Esophagus squamous epithelium (tissue), 5 donors: Measurements from ENCODE around the gene MAP3K5. TPM values are rescaled to one million over a fixed set of nuclear protein-coding genes. Genes with fewer than 3 reads are reported as not detected.

Source experiments
- DNase-seq: peaks from one replicate; lab custom pipeline; 2025; lab: John Stamatoyannopoulos, UW
- H3K27ac ChIP-seq, 4 donors: fragments of 200-600 bp; sonication (generic); one replicate each; pipeline ENCODE4 v1.5.1; 2016 to 2019; ENCODE audit warnings: mild to moderate bottlenecking in 1 of 4
- H3K27me3 ChIP-seq, 4 donors: fragments of 200-600 bp; sonication (generic); 1 replicate in 3 of 4; 2 replicates in 1 of 4; pipeline versions ENCODE4 v1.5.1 to v1.6.0; 2017 to 2021; ENCODE audit warnings: antibody characterized with exemption in 1 of 4
- H3K36me3 ChIP-seq, 3 donors: fragments of 200-600 bp; sonication (generic); one replicate each; pipeline ENCODE4 v1.5.1; 2016 to 2019
- H3K4me1 ChIP-seq, 3 donors: fragments of 200-600 bp; sonication (generic); one replicate each; pipeline ENCODE4 v1.5.1; 2017 to 2019
- H3K4me3 ChIP-seq, 4 donors: fragments of 200-600 bp; sonication (generic); 1 replicate in 3 of 4; 2 replicates in 1 of 4; pipeline ENCODE4 v1.5.1; 2016 to 2019; ENCODE audit warnings: mild to moderate bottlenecking in 2 of 4, moderate library complexity in 1 of 4
- H3K9me3 ChIP-seq, 3 donors: fragments of 200-600 bp; sonication (generic); one replicate each; pipeline ENCODE4 v1.5.1; 2016 to 2019
- CTCF ChIP-seq, 6 experiments: fragments of 450-650 bp in 4 of 6; fragments of 200-600 bp in 2 of 6; sonication (generic) in 2 of 6; IDR thresholded peaks; one replicate each; pipeline ENCODE4 v1.5.1; 2016 to 2019; ENCODE audit warnings: antibody characterized with exemption in 6 of 6, mild to moderate bottlenecking in 4 of 6, moderate library complexity in 4 of 6
- POLR2A ChIP-seq, 4 donors: fragments of 450-650 bp; IDR thresholded peaks; one replicate each; pipeline ENCODE4 v1.6.1; 2017; ENCODE audit warnings: antibody characterized with exemption in 4 of 4, mild to moderate bottlenecking in 4 of 4, moderate library complexity in 3 of 4
- WGBS, 2 donors: methylation state at CpG; one replicate each; pipeline ENCODE4 v1.1.5; 2018; 5-methylcytosine and 5-hydroxymethylcytosine counted together
- intact Hi-C: fragments of 100-400 bp; cut with DNase I; formaldehyde crosslinking; loops from one replicate; pipeline ENCODE4 v1.15.0; 2022
- total RNA-seq, 4 donors: library from RNA; depleted of rRNA; stranded (reverse); fragments of >200 nt; gene quantifications; one replicate each; pipeline ENCODE4 v1.1.0, GENCODE V29; 2016
- donor health status: DM: yes; HTN: yes; CAD: no.

Gene MAP3K5
- total RNA-seq, 4 donors from 2014 or later, result 9.2 to 22.9 (median 20.9) TPM

GRCh38 chr6:136524936-136525413 is 267.3 kb downstream of the MAP3K5 start:
- intact Hi-C loops, result no loop called here
- WGBS, 2 donors, result 63 to 65% methylated on average over 2 of the region's 2 CpGs
- Histone ChIP-seq H3K27me3 (no peaks in the 10 kb centered on the region), H3K36me3 (no peaks in the 10 kb centered on the region), H3K4me3 (no peak overlapping the region), H3K9me3 (no peaks in the 10 kb centered on the region), H3K4me1 (peaks cover 0 to 45% (median 11%) of the 10 kb centered on the region in 3 donors), H3K27ac (no peak overlapping the region)
- TF ChIP-seq POLR2A (IDR thresholded peaks at IDR 0.05), result no peak
- no peak for TF ChIP-seq CTCF (IDR thresholded peaks at IDR 0.05)
- DNase-seq, result no peak

- Histone ChIP-seq H3K4me3 (no peak overlapping the region), H3K36me3 (no peaks in the 10 kb centered on the region), H3K9me3 (no peaks in the 10 kb centered on the region), H3K27me3 (no peaks in the 10 kb centered on the region), H3K27ac (no peak overlapping the region), H3K4me1 (peaks cover 0 to 43% (median 11%) of the 10 kb centered on the region in 3 donors)
- 51 to 64% methylated on average over 2 of the region's 2 CpGs for WGBS, 2 donors
- no peak for DNase-seq
- TF ChIP-seq CTCF (IDR thresholded peaks at IDR 0.05), result no peak
- intact Hi-C loops, result no loop called here
These were observed 267.8 kb downstream of the MAP3K5 start for GRCh38 chr6:136524339-136524935.

- WGBS, 2 donors, result 87 to 94% methylated on average over 4 of the region's 4 CpGs
- DNase-seq, result no peak
- H3K36me3 ChIP-seq, result no peaks in the 10 kb centered on the region
- no peak overlapping the region for H3K27ac ChIP-seq
- no peaks in the 10 kb centered on the region for H3K27me3 ChIP-seq
- no peak overlapping the region for H3K4me3 ChIP-seq
- intact Hi-C loops, result no loop called here
- no peaks in the 10 kb centered on the region for H3K9me3 ChIP-seq
- H3K4me1 ChIP-seq, result peaks cover 0 to 40% (median 11%) of the 10 kb centered on the region in 3 donors
- TF ChIP-seq CTCF (IDR thresholded peaks at IDR 0.05), result no peak
- no peak for TF ChIP-seq POLR2A (IDR thresholded peaks at IDR 0.05)
These were observed 269.1 kb downstream of the MAP3K5 start for GRCh38 chr6:136523196-136523595.

- intact Hi-C loops, result no loop called here
- Histone ChIP-seq H3K4me1 (peaks cover 0 to 38% (median 11%) of the 10 kb centered on the region in 3 donors), H3K4me3 (no peak overlapping the region), H3K36me3 (no peaks in the 10 kb centered on the region), H3K9me3 (no peaks in the 10 kb centered on the region), H3K27ac (no peak overlapping the region), H3K27me3 (no peaks in the 10 kb centered on the region)
- TF ChIP-seq CTCF (IDR thresholded peaks at IDR 0.05) (no peak), POLR2A (IDR thresholded peaks at IDR 0.05) (no peak)
- WGBS, 2 donors, result 88 to 89% methylated on average over 3 of the region's 3 CpGs
- no peak for DNase-seq
These were observed 269.6 kb downstream of the MAP3K5 start for GRCh38 chr6:136522636-136523035.

- Histone ChIP-seq H3K4me1 (peaks cover 0 to 36% (median 9%) of the 10 kb centered on the region in 3 donors), H3K9me3 (no peaks in the 10 kb centered on the region), H3K4me3 (no peak overlapping the region), H3K36me3 (no peaks in the 10 kb centered on the region), H3K27me3 (no peaks in the 10 kb centered on the region), H3K27ac (no peak overlapping the region)
- no peak for DNase-seq
- 81 to 90% methylated on average over 4 of the region's 4 CpGs for WGBS, 2 donors
- intact Hi-C loops, result no loop called here
- no peak for TF ChIP-seq CTCF (IDR thresholded peaks at IDR 0.05)
- no peak for TF ChIP-seq POLR2A (IDR thresholded peaks at IDR 0.05)
These were observed 270.4 kb downstream of the MAP3K5 start for GRCh38 chr6:136521911-136522310.
